Pancreas (tissue), 10 donors: ENCODE data around the gene JPH3. TPM values are rescaled to one million over a fixed set of nuclear protein-coding genes. Genes with fewer than 3 reads are reported as not detected.

Source experiments
- ATAC-seq, 4 donors: fragments of 200-7000 bp; cut with Tn5 transposase; one replicate each; pipeline versions ENCODE4 v1.8.0 to v1.9.1; 2020; ENCODE audit warnings: mild to moderate bottlenecking in 4 of 4, moderate library complexity in 4 of 4
- DNase-seq, 6 donors: peaks; one replicate each; pipeline ENCODE4 v3.0.0-alpha.2; 2020
- FAIRE-seq: peaks from 2 replicates; lab custom pipeline; 2012; peaks lifted over from hg19 to GRCh38; lab: Jason Lieb, UNC
- H3K27ac ChIP-seq, 4 donors: fragments of 200-600 bp; sonication (generic); 1 replicate in 3 of 4; 2 replicates in 1 of 4; pipeline versions ENCODE4 v1.5.0 to v1.8.0; 2020
- H3K27me3 ChIP-seq, 4 donors: fragments of 200-600 bp; one replicate each; pipeline ENCODE4 v1.8.0; 2021
- H3K36me3 ChIP-seq, 3 donors: fragments of 200-600 bp; sonication (generic) in 1 of 3; one replicate each; pipeline versions ENCODE4 v1.5.0 to v1.8.0; 2020 to 2021
- H3K4me1 ChIP-seq, 3 donors: fragments of 200-600 bp; one replicate each; pipeline ENCODE4 v1.8.0; 2021
- H3K4me3 ChIP-seq, 4 donors: fragments of 200-600 bp; sonication (generic) in 2 of 4; one replicate each; pipeline versions ENCODE4 v1.5.0 to v1.8.0; 2020 to 2021
- H3K9me3 ChIP-seq, 4 donors: fragments of 200-600 bp; one replicate each; pipeline ENCODE4 v1.8.0; 2021
- WGBS, 2 donors: extraction: QIAGEN DNeasy Blood & Tissue Kit; methylation state at CpG; one replicate each; pipeline ENCODE4 v1.1.7; 2013; 5-methylcytosine and 5-hydroxymethylcytosine counted together
- intact Hi-C, 3 donors: fragments of 100-400 bp; cut with DNase I; formaldehyde crosslinking; loops; one replicate each; pipeline versions ENCODE4 v1.11.1 to v1.14.2; 2022
- polyA plus RNA-seq, 2 donors: library from polyadenylated mRNA; stranded (reverse); fragments of 200-250 nt; gene quantifications; one replicate each; pipeline ENCODE4 v1.2.3, GENCODE V29; 2013
- total RNA-seq, 6 donors: library from RNA; stranded (reverse); fragmentation: NEBNext Ultra II Directional in 4 of 6; extraction: Animal tissue kit (Norgen Biotek cat#: 25700) in 4 of 6; gene quantifications; one replicate each; pipeline versions ENCODE4 v1.2.1 to v1.2.4, GENCODE V29; 2021 to 2023
- TF ChIP-seq, protein P1 (sequence below), 4 donors: fragments of 200-600 bp; sonication (generic) in 3 of 4; IDR thresholded peaks; one replicate each; pipeline versions ENCODE4 v1.5.0 to v1.8.0; 2021; ENCODE audit warnings: antibody characterized with exemption in 4 of 4
- donor health status: healthy with polysubstance abuse.
- donor health status: DM: no; HTN: no; CAD: no; lungs with moderate emphysema.
- donor health status: DM: no; HTN: no; CAD: no.
- donor health status: control.
- donor health status: control.
- donor health status: Bipolar disorder and iron deficiency.
- donor health status: DM: yes; HTN: yes; CAD: no.
- donor health status: DM: no; HTN: no; CAD: no.
- donor health status: DM: no; HTN: no; CAD: no.
- donor health status: DM: yes; HTN: yes; CAD: no.

The JPH3 gene
- total and polyA plus RNA-seq, 8 donors = 0.09 to 1.9 (median 0.41) TPM

DNA sequence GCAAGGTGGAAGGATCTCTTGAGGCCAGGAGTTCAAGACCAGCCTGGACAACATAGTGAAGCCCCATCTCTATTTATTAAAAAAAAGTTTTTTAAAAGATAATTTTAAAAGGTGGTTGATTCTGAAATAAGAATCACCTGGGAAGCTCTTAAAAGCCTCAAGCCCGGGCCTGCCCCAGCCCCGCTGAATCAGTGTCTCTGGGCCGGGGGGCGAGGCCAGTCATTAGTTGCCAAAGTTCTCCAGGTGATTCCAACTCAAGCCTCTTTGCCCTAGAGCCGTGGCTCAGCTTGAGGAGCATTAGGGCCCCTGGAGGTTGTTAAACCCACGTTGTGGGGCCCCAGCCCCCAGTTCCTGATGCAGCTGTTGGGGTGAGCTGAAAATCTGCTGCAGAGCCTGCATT, 24.6 kb downstream of the JPH3 start:
- Histone ChIP-seq H3K27me3 (no peaks in the 10 kb centered on the region), H3K27ac (no peak overlapping the region), H3K9me3 (no peaks in the 10 kb centered on the region), H3K4me3 (no peak overlapping the region), H3K4me1 (no peaks in the 10 kb centered on the region), H3K36me3 (no peaks in the 10 kb centered on the region)
- TF ChIP-seq, protein P1, sequence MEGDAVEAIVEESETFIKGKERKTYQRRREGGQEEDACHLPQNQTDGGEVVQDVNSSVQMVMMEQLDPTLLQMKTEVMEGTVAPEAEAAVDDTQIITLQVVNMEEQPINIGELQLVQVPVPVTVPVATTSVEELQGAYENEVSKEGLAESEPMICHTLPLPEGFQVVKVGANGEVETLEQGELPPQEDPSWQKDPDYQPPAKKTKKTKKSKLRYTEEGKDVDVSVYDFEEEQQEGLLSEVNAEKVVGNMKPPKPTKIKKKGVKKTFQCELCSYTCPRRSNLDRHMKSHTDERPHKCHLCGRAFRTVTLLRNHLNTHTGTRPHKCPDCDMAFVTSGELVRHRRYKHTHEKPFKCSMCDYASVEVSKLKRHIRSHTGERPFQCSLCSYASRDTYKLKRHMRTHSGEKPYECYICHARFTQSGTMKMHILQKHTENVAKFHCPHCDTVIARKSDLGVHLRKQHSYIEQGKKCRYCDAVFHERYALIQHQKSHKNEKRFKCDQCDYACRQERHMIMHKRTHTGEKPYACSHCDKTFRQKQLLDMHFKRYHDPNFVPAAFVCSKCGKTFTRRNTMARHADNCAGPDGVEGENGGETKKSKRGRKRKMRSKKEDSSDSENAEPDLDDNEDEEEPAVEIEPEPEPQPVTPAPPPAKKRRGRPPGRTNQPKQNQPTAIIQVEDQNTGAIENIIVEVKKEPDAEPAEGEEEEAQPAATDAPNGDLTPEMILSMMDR (IDR thresholded peaks at IDR 0.05) = no peak
- FAIRE-seq (no peak), DNase-seq (no peak), ATAC-seq (no peak)
- 50 to 65% methylated on average over 6 of the region's 6 CpGs for WGBS, 2 donors
- intact Hi-C loops = no loop called here

DNA sequence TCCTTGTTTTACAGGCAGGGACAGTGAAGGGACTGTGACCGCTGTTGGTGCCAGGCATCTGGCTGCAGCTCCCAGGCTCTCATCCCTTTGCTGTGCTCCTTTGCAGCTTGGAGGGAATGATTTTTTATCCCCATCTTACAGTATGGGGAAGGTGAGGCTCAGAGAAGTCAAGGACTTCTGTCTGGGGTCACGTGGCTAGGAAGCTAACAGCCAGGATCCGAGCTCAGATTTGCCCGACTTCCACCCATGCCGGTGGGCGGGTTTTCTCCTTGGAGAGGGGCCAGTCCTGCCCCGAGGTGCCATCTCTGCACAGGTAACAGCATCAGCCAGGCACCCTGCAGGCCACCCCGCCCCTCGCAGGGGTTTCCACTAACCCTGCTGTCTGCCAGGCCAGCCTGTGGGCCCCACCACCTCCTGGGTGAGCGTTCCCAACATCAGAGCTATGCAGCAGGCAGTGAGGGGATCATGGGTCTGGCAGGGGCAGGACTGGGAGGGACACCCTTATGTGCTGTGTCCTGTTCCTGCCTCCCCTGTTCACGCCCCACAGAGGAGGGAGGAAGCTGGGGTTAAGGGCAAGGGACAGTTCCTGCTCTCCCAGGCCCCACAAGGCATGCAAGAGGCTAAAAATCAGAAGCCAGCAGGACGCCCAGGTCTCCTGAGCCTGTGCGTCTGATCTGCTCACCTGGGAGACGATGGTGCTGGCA, 25.4 kb downstream of the JPH3 start:
- TF ChIP-seq, protein P1 (IDR thresholded peaks at IDR 0.05) = no peak
- no peaks in the 10 kb centered on the region for H3K4me1 ChIP-seq
- ATAC-seq = no peak
- WGBS, 2 donors = 38 to 49% methylated on average over 14 of the region's 14 CpGs
- DNase-seq = no peak
- intact Hi-C loops = no loop called here
- FAIRE-seq = no peak
- no peaks in the 10 kb centered on the region for H3K36me3 ChIP-seq
- H3K9me3 ChIP-seq = no peaks in the 10 kb centered on the region
- no peaks in the 10 kb centered on the region for H3K27me3 ChIP-seq
- H3K27ac ChIP-seq = no peak overlapping the region
- H3K4me3 ChIP-seq = no peak overlapping the region

DNA sequence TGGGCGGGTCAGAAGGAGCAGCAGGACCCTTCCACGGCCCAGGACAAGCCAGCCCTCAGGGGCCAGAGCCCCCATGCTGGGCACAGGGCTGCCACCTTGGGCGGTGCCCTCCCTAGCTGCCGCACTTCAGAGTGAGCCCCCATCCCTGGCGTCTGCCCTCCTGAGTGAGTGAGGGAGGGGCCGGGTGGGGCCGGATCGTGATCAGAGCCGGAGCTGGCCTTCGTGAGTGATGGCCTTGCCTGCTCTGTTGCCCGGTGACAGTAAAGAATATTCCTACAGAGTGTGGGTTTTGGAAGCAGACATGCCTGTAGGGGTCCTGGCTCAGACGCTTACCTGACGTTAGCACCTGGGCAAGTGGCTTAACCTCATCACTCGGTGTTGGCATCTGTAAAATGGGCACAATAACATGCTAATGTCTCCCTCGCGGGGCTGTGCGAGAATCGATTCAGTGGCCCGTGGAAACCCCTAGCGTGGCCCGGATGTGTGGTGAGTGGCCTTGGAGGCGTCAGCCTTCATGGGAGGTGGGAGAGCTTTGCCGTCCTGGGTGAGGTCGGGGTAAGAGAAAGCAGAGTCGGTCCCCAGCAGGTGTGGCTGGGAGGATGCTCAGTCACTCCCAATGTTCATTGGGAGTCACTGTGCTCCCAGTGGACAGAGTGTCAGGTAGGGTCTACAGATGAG, 26.1 kb downstream of the JPH3 start:
- DNase-seq (no peak), ATAC-seq (no peak), FAIRE-seq (no peak)
- Histone ChIP-seq H3K27ac (no peak overlapping the region), H3K4me1 (no peaks in the 10 kb centered on the region), H3K4me3 (no peak overlapping the region), H3K36me3 (no peaks in the 10 kb centered on the region), H3K9me3 (no peaks in the 10 kb centered on the region), H3K27me3 (no peaks in the 10 kb centered on the region)
- intact Hi-C loops = no loop called here
- TF ChIP-seq, protein P1 (IDR thresholded peaks at IDR 0.05) = no peak
- WGBS, 2 donors = 61 to 73% methylated on average over 25 of the region's 25 CpGs

DNA sequence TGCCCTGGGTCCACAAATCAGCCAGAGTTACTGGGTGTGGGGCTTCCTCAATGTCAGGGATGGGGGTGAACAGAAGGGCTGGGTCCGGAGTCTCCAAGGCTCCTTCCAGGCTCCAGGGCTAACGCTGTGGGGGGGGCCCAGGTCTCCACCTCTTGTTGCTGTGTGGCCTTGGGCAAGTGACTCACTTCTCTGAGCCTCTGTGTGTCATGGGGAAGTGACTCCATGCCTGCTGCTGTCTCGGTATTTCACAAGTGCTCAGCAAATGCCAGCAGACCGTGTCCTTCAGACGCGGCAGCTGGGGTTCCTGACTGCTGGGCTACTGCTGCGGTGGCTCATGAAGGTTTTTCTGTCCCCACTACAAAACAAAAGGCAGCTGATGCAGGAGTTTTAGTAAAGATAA, 26.6 kb downstream of the JPH3 start:
- FAIRE-seq (no peak), DNase-seq (no peak), ATAC-seq (no peak)
- TF ChIP-seq, protein P1 (IDR thresholded peaks at IDR 0.05) = no peak
- Histone ChIP-seq H3K9me3 (no peaks in the 10 kb centered on the region), H3K36me3 (no peaks in the 10 kb centered on the region), H3K27me3 (no peaks in the 10 kb centered on the region), H3K4me1 (no peaks in the 10 kb centered on the region), H3K4me3 (no peak overlapping the region), H3K27ac (no peak overlapping the region)
- 52 to 53% methylated on average over 7 of the region's 7 CpGs for WGBS, 2 donors
- intact Hi-C loops = no loop called here

DNA sequence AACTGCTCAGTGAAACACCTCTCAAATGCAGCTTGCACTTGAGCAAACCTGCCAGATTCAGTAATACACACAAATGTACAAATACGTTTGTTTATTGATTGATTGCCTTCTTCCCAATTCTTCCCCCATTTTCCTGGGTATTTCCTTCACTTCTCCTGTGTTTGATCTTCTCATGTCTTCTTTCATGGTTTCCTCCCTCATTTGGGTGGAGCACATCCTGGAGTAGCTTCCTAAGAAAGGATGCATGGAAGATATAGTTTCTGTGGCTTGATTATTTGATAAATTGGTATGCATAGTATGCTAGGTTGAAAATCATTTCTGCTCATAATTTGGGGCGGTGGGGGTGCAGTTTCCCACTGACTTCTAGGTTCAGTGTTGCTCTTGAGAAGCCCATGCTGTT, 28.8 kb downstream of the JPH3 start:
- Histone ChIP-seq H3K9me3 (no peaks in the 10 kb centered on the region), H3K4me3 (no peak overlapping the region), H3K4me1 (peaks cover 0 to 7% (median 6%) of the 10 kb centered on the region in 3 donors), H3K36me3 (no peaks in the 10 kb centered on the region), H3K27ac (no peak overlapping the region), H3K27me3 (no peaks in the 10 kb centered on the region)
- intact Hi-C loops = loop anchor here in 1 of 3 donors (10.0 kb wide), 1 partner anchor 216 kb away; no protein-coding TSS in a partner anchor
- ATAC-seq (no peak), DNase-seq (no peak), FAIRE-seq (no peak)
- WGBS, 2 donors = 37 to 40% methylated on average over 2 of the region's 2 CpGs
- TF ChIP-seq, protein P1 (IDR thresholded peaks at IDR 0.05) = no peak
